GM18508 (cell line): ENCODE measurements around the gene CREB3.

Experiments
- ATAC-seq: cut with Tn5 transposase; IDR thresholded peaks from one replicate; pipeline ENCODE4 v1.9.1; 2021; ENCODE audit warnings: moderate number of reproducible peaks; ENCODE audit not compliant: insufficient read depth, unreplicated experiment

CREB3 gene

DNA sequence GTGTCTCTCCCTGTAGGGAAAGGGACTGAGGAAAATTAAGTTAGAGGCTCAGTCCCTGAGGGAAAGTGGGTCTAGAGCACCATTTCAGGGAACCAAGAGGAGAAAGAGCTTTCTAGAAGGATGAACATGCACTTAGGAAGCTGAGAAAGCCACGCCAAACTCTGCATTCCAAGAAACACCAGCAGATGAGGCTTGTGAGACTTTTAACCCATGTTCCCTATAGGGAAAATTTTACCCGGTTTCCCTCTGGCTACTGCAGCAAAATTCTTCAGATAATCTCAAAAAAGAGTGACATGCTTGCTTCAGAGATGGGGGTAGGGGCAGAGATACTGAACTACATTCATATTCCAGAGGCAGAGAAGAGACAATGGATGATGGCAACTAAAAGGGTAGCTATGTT, 9.0 kb upstream of the CREB3 start:
- no peak for ATAC-seq

DNA sequence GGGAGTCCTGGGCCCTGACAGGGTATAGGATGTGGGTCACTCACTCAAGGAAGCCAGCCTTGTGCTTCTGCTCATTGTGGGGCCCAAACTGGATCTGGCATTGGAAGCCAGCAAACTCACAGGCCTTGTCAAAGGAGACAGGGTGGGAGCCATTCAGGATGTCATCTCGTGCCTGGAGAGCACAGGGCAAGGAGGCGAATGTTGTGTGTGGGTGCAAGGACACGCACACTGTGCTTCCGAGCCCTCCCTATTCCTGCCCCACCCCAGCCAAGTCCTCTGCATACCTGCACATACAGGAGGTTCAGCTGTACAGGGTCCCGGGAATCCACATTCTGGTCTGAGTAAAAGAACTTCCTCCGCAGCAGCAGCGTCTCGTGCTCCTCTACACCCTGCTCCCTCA, 8.6 kb upstream of the CREB3 start:
- no peak for ATAC-seq

DNA sequence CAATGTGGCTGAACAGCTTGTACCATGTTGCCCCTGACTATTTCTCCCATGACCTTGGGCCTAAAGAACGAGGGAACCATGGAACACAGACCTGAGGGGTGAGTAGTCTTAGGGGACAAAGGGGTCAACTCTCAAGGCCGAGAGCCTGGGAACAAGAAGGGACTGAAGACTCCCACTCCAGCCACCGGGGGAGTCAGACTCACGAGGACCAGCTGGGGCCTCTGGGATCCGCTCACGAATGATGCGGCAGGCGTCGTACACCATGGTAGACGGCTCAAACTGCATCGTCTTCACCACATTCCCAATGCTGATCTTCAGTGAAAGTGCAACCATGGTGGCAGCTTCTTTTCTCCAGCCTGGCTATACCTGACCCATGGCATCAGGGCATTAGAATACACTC, 7.1 kb upstream of the CREB3 start:
- ATAC-seq: no peak

DNA sequence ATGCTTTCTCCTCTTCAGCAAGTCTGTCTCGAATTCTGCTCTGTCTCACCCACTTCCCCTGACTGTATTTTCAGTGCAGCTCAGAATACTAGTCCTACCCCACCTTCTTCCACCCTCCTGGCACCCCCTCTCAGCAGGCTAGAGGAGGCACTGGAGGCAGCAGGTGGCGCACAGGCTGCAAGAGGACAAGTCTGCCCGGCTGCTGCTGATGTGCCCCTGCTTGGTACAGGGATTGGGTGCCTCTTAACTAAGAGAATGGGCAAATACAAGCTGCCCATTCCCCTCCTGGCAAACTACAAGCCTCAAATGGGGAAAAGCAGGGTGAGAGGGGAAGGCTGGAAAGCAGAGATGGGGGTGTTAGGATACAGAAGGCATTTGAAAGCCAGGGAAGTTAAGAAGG, 5.5 kb upstream of the CREB3 start:
- no peak for ATAC-seq

DNA sequence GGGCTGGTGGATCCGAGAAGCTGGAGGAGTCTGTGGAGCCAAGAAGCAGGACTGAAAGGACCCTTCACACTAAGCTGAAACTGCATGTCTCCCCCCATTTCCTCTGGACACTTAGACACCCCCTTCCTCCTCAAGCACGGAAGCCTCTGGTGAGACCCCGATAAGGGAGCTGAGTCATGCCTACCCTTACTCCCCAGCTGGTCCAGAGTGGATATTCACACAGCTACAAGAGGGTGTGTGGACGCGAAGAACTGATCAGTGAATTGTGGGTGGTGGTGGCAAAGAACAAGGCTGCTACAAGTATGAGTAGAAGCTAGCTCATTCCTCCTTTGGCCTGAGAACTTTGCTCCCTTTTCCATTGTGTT, 4.8 kb upstream of the CREB3 start:
- ATAC-seq: no peak

DNA sequence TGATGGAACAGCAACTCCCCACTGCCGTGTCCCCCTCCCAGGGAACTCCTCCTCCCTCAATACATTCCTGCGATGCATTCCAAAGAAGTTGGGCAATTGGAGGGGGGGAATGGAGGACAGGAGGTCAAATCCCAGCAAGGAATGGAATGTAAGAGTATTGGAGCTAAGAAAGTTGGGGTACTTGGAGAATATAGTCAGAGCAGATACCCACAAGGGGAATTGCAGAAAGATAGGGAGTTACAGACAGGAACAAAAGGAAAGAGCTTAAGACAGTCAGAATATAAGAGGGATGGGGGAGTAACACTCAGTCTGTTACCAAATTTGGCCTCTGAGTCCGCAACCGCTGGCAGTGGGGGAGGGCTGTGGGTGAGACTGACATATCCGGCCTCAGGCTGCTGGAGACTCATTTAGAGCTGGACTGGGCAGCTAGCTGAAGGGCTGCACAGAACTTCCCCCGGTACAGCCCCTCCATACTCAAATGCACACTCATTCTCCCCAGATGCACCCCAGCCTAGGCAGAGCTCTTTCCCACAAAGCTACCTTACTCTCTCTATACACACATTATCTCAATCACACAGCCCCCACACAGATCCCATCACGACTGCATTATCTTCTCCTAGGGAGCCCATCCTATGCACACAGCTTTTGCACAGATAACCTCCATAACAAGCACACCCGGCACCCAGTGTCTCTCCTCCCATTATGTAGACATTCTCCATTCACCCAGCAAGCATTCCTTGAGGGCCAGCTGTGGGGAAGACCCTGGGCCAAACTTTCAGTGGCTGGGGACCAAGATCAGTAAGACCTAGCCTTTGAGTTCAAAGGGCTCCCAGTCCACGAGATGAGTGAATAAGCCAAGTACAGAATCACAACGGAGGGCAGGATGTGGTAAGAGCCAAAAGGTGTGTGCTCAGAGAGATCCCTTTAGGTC, 4.2 kb upstream of the CREB3 start:
- ATAC-seq: no peak

DNA sequence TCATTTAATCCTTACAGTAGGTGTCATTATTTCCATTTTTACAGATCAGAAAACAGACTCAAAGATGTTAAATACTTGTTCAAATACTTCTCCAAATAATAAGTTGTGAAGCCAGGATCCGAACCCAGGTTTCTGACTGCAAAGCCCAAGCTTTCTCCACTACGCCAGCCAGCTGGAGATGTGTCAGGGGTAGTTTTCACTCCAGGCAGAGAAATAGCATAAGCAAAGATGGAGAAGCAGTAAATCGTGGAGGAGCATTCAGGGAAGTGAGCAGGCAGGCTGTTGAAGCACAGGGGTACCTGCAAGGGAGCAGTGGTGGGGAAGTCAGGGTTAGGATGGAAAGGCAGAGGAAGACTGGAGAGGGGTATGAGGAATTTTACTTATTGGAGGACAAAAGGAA, 3.4 kb upstream of the CREB3 start:
- ATAC-seq: no peak

DNA sequence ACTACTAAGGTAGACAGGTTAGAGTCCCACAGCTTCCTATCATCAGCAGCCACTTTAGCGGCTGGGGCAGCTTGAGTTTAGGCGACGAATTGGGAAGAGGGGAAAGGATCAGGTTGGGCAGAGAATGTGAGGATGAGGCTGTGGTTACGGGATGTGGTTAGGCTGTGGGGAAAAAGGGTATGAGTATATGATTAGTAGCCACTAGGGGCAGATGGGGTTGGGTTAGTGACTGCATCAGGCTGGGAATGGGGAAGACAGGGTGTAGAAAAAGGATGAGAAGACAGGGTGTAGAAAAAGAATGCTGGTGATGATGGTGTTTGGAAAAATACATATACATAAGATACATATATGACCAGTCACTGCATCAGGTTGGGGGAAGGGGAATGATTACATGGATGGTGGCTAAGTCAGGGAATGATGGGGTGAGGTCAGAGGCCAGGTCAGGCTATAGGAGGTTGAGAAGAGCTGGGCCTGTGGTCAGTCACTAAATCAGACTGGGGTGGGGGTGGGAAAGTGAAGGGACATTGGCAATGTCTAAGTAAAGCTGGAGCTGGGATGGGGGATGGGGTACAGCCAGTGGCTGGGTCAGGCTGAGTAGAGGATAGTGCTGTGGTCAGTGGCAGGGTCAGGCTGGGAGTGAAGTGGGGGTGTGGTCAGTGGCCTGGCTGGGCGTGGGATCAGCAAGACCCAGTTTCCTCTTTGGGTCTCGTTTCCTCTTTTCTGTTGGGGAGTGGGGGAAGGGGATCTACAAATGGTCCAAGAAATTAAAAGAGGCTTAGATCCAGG, 2.6 kb upstream of the CREB3 start:
- ATAC-seq: no peak

DNA sequence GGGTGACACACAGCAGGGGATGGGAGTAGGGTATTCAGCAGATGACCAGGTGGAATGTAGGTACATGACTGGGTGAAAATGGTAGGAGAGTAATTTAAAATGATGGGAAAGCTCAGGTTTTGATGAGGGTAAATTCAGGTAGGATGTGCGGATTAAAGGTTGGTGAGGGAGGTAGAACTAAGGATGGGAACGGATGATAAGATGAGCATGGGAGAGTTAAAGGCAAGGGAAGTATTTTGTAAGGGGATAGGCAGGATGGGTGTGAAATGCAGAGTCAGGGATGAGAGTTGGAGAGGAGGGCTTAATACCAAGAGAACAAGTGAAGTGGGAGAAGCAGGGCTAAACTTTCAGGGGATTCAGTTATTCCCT, 2.0 kb upstream of the CREB3 start:
- ATAC-seq: no peak

DNA sequence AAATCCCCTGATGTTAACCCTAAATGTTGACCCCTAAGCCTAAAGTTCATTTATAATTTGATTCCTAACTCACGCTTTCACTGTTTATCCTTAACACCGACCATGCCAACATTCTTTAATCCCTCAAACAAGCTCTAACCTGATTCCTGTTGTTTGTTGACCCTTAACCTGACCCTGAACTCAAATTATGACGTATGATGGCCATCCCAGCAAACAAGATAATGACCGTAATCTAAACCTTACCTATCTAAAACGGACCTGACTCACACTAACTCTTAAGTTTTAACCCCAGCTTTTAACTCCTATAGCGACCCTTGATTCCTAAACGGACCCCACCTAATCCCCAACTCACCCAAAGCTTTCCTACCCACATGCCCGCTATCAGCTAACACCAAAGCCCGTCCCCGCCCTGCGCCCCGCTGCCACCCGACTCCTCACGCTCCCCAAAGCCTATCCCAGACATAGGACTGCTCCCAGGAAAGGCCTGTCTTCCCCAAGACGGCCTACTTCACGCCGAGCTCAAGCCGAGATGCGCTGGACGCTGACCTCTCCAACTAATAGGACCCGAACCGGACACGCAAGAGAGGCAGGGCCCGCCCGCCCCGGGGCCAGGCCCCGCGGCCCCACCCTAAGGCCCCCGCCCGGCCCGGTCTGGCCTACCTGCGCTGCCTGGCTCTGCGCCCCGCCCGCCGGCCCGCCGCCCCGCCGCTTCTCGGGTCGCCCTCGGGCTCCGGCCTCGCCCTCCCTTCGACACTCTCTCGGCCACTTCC, 866 bp upstream of the CREB3 start:
- ATAC-seq: no peak

DNA sequence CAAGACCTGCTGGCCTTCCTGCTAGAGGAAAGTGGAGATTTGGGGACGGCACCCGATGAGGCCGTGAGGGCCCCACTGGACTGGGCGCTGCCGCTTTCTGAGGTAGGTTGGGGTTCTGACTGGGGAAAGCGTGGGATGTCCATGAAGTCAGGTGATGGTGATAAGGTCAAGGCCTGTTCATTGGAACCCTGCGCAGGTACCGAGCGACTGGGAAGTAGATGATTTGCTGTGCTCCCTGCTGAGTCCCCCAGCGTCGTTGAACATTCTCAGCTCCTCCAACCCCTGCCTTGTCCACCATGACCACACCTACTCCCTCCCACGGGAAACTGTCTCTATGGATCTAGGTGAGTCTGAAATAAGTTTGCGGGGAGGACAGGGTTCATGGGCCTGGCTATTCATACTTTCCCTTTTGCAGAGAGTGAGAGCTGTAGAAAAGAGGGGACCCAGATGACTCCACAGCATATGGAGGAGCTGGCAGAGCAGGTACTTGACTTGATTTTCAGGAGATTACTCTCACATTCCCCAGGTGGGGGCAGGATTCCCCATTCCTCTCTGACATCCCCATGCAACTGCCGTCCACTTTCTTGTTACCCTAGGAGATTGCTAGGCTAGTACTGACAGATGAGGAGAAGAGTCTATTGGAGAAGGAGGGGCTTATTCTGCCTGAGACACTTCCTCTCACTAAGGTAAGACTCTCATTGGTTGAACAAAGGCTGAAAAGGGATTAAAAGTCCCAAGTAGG, 505 bp downstream of the CREB3 start:
- no peak for ATAC-seq

DNA sequence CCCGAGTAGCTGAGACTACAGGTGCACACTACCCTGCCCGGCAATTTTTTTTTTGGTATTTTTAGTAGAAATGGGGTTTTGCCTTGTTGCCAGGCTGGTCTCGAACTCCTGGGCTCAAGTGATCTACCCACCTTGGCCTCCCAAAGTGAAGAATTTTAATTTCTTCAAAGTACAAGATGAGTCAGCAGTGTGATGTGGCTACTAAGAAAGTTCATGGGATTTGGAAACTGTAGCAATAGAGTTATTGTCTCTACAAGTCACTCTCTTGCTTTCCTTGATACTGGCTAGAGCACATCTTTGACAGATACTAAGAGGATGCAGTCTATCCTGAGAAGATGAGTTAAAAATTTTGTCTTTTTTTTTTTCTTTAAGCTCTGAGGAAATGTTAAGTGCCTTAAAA, 1.6 kb downstream of the CREB3 start:
- no peak for ATAC-seq

DNA sequence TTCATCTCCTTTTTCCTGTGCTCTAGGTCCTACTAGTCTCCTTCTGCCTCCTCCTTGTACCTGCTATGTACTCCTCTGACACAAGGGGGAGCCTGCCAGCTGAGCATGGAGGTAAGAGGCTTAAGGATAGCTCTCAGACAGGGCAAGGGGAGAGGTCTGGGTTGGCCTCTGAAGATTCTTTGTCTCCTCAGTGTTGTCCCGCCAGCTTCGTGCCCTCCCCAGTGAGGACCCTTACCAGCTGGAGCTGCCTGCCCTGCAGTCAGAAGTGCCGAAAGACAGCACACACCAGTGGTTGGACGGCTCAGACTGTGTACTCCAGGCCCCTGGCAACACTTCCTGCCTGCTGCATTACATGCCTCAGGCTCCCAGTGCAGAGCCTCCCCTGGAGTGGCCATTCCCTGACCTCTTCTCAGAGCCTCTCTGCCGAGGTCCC, 3.8 kb downstream of the CREB3 start:
- ATAC-seq: no peak

DNA sequence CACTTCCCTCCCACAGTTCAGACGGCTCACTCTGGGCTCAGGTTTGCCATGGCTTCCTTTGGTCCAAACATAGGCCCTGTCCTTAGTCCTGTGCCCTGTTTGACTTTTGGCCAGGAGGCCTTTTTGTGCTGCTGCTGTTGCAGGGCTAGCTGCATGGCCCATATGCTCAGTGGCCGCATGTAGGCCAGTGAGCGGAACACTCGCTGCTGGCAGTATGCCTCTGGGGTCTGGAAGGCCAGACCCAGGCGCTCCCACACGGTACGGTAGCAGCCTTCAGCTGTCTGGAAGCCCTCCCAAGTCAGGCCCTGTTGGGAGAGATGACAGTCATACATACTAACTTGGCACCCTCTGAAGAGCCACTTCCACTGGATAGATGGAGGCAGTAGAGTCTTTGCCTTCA, 4.7 kb downstream of the CREB3 start:
- ATAC-seq: no peak

DNA sequence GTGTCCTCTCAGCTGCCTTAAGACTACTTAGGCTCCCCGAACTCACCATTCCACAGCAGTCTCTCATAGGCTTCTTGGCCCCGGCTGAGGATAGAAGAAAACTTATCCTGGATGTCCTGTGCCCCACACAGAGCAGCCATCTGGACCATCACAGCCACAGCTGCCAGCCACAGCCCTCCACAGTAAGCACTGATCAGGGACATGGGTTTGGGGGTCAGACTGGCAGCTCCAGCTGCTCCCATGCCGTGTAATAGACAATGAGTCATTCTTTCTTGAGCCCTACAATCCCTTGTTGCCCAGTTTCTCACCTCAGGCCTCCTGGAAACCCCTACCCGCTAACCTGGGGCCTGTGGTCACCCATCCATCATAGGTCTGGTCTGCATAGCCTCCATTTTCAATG, 5.7 kb downstream of the CREB3 start:
- no peak for ATAC-seq

DNA sequence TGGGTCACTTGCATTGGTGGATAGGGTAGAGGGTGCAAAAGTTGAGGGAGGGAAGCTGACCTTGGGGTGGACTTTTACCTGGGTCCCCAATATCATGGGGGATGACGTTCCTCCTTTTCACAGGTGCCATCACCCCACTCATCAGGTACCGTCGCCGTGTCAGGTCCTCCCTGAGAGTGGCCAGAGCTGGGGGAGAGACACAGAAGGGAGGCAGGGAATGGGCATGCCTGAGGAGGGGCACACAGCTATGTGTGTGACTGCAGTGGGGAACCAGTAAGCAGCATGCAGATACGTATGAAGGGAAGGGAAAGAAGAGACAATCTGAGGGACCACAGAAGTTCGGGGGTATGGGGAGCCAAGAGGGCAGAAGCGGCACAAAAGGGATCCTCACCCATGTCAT, 6.5 kb downstream of the CREB3 start:
- ATAC-seq: no peak

DNA sequence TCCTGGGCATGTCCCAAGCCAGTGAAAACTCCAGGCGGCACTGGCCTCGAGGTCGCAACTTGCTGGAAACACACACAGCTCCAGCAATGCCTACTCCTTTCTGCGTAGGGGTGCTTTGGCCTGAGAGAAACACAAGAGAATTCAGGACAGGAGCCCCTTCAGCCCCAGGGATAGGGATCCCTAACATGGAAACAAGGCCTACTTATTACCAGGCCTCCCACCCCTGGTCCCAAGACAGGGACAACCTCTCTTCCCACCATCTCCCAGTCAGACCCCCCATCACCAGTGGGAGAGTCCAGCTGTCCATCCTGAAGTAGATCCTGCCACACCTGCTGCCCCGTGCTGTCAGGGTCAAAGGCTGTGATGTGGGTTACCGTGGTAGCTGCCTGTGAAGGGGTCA, 7.8 kb downstream of the CREB3 start:
- ATAC-seq: no peak

DNA sequence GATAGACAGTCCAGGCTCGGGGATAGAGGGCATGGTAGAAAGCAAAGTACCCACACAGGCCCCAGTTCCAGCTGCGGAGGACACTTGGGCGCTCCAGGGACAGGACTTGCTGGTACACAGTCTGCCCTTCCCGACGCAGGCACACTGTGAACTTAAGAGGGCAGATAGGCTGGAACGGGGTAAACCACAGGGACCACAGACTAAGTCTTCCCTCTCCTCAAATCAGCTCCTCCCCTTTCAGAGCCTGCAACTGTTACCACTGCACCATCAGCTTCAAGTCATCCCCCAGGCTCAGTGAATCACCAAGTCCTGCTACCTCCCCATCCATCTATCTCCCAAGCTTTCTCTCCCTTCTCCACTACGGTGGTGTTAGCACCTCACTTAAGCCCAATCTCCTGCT, 9.3 kb downstream of the CREB3 start:
- no peak for ATAC-seq

DNA sequence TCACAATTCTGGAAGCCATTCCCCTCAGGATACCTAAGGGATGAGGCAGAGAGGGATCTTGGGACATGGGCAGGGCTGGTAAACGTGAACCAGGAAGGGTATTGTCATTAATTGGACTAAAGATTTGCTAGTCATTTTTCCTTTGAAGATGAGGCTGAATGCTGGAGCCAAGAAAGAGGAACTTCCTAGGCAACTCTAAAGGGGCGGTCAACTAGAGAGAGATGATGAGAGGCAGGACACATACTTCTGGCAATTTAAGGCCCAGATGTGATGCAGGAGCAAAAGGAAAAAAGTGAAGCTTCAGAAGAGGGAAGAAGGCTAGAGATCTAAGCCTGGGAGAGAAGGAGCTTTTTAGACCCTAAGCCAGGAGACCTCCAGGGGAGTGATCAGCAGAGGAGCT, 11.0 kb downstream of the CREB3 start:
- no peak for ATAC-seq

DNA sequence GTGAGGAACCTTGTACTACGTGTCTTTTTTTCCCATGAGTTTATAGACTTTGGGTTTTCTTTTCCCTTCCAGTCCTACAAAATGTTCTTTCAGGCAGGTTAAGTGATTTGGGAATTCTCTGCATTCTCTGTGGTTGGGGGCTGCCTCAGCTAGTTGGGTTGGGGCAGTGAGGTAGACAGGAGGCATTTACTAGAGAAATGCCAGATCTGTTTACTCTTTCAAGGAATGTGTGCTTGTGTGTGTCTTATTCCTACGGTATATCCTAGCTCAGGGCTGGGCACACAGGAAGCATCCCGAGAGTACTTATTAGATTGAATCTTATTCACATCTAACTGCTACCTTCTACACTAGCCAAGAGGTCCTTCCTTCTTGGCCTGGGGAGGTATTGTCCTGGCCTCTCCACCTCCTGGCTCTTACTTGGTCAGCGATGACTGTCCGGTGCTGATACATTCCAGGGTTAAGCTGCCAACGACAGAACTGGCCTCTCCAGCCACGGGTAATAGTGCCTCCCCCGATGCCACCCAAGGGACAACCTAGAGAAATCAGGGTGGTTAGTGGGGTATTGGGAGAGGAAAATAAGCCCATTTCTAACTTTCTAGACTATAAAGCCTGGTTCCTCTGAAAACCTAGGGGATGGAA, 11.5 kb downstream of the CREB3 start:
- no peak for ATAC-seq
